Measurements from ENCODE around the gene GLA.
A peak's percentile ranks its signal among the peaks of the same experiment; 100 is the strongest.

The GLA gene

GRCh38 chrX:101395789-101396188, 11.9 kb downstream of the GLA start:
- no peak for DNase-seq

- DNase-seq, result peak; percentile 19
Observed at GRCh38 chrX:101394372-101394771, 13.4 kb downstream of the GLA start.

GRCh38 chrX:101393530-101394305, 14.0 kb downstream of the GLA start:
- no peak for DNase-seq

GRCh38 chrX:101391831-101392230, 15.9 kb downstream of the GLA start:
- DNase-seq, result no peak

- DNase-seq, result peak; percentile 98
Observed at GRCh38 chrX:101390664-101391525, 16.8 kb downstream of the GLA start, which contains the start of gene RPL36A. RPL36A (plus strand) TSS chrX:101391011; CDS start chrX:101391044, 33 bp downstream.

GRCh38 chrX:101388604-101389003, 19.1 kb downstream of the GLA start:
- no peak for DNase-seq

GRCh38 chrX:101386542-101386885, 21.2 kb downstream of the GLA start:
- DNase-seq, result no peak

- no peak for DNase-seq
Observed at GRCh38 chrX:101385795-101386541, 21.8 kb downstream of the GLA start, which contains the start of gene BTK. BTK (minus strand) TSS chrX:101386191; CDS start chrX:101375284, 10,907 bp downstream.

GRCh38 chrX:101385026-101385684, 22.6 kb downstream of the GLA start:
- DNase-seq, result no peak

GRCh38 chrX:101383679-101384205, 24.0 kb downstream of the GLA start:
- no peak for DNase-seq

GRCh38 chrX:101377547-101377946, 30.2 kb downstream of the GLA start:
- no peak for DNase-seq

- no peak for DNase-seq
Observed at GRCh38 chrX:101370888-101371504, 36.7 kb downstream of the GLA start.

- DNase-seq, result no peak
Observed at GRCh38 chrX:101369687-101370086, 38.0 kb downstream of the GLA start.

GRCh38 chrX:101368800-101369199, 38.9 kb downstream of the GLA start:
- DNase-seq, result no peak

GRCh38 chrX:101365301-101365795, 42.4 kb downstream of the GLA start:
- no peak for DNase-seq

- no peak for DNase-seq
Observed at GRCh38 chrX:101362757-101363156, 45.0 kb downstream of the GLA start.

- no peak for DNase-seq
Observed at GRCh38 chrX:101362116-101362515, 45.6 kb downstream of the GLA start.

GRCh38 chrX:101360390-101360789, 47.3 kb downstream of the GLA start:
- no peak for DNase-seq

GRCh38 chrX:101359966-101360365, 47.8 kb downstream of the GLA start:
- DNase-seq, result no peak

- peak; percentile 27 for DNase-seq
Observed at GRCh38 chrX:101357166-101357795, 50.4 kb downstream of the GLA start.

- no peak for DNase-seq
Observed at GRCh38 chrX:101349193-101349562, 58.5 kb downstream of the GLA start.
